Smooth muscle cell of the umbilical artery (primary cell): Measurements from ENCODE around the gene AURKB. TPM values are rescaled to one million over a fixed set of nuclear protein-coding genes. Genes with fewer than 3 reads are reported as not detected.

Experiments
- total RNA-seq: library from RNA; depleted of rRNA; stranded (reverse); fragments of >200 nt; gene quantifications from 2 replicates; pipeline ENCODE4 v1.2.3, GENCODE V29; 2014

AURKB gene
- 1.5 and 16.7 TPM in 2 replicates for total RNA-seq

GRCh38 chr17:8209907-8210760 lies at the start of gene AURKB:
Gene AURKB, minus strand, starts transcription at chr17:8210575. Its CDS starts 351 bp downstream, at chr17:8210224.

GRCh38 chr17:8248751-8249607 lies 38.6 kb upstream of the AURKB start, which contains the start of gene PFAS:
Gene PFAS, plus strand, starts transcription at chr17:8249289. Its CDS starts 4,649 bp downstream, at chr17:8253938.

GRCh38 chr17:8189711-8190477 lies 20.5 kb downstream of the AURKB start, which contains the start of gene BORCS6:
Gene BORCS6, minus strand, starts transcription at chr17:8190180. Its CDS starts 40 bp downstream, at chr17:8190140.

GRCh38 chr17:8176197-8176940 lies 34.0 kb downstream of the AURKB start, which contains the start of gene TMEM107:
Gene TMEM107, minus strand, starts transcription at chr17:8176380. Its CDS starts 94 bp downstream, at chr17:8176286.

GRCh38 chr17:8162233-8162996 lies 48.0 kb downstream of the AURKB start, which contains the start of gene VAMP2:
Gene VAMP2, minus strand, starts transcription at chr17:8162948. Its CDS starts 69 bp downstream, at chr17:8162879.

Other genes starting within 250 kb of the AURKB start
- gene GUCY2D, start 208.0 kb downstream of the AURKB start, total RNA-seq, result under 0.01 TPM in 1 of 2 replicates, not detected in the other
- gene ALOX15B, start 171.5 kb downstream of the AURKB start, total RNA-seq, result not detected in 2 replicates
- gene ALOX12B, start 122.9 kb downstream of the AURKB start, total RNA-seq, result not detected in 2 replicates
- gene ALOXE3, start 92.1 kb downstream of the AURKB start, total RNA-seq, result not detected in 2 replicates
- gene HES7, start 86.5 kb downstream of the AURKB start, total RNA-seq, result not detected in 2 replicates
- gene PER1, start 58.2 kb downstream of the AURKB start, total RNA-seq, result 3.0 and 11.3 TPM in 2 replicates
- gene VAMP2, start 47.6 kb downstream of the AURKB start, total RNA-seq, result 5.9 and 8.2 TPM in 2 replicates
- 14.6 and 26.1 TPM in 2 replicates for gene TMEM107, start 34.2 kb downstream of the AURKB start, total RNA-seq
- gene BORCS6, start 20.4 kb downstream of the AURKB start, total RNA-seq, result 6.4 and 7.1 TPM in 2 replicates
- 2.7 and 3.4 TPM in 2 replicates for gene CTC1, start 37.5 kb upstream of the AURKB start, total RNA-seq
- 14.3 and 26.4 TPM in 2 replicates for gene PFAS, start 38.7 kb upstream of the AURKB start, total RNA-seq
- 5.0 and 5.9 TPM in 2 replicates for gene RANGRF, start 78.1 kb upstream of the AURKB start, total RNA-seq
- 0.59 and 0.65 TPM in 2 replicates for gene SLC25A35, start 84.8 kb upstream of the AURKB start, total RNA-seq
- under 0.01 TPM in 1 of 2 replicates, not detected in the other for gene ARHGEF15, start 99.7 kb upstream of the AURKB start, total RNA-seq
- gene ODF4, start 129.3 kb upstream of the AURKB start, total RNA-seq, result not detected in 2 replicates
- gene RPL26, start 172.6 kb upstream of the AURKB start, total RNA-seq, result 1,578 and 4,116 TPM in 2 replicates
- not detected in 2 replicates for gene RNF222, start 187.3 kb upstream of the AURKB start, total RNA-seq
- 50.5 and 89.8 TPM in 2 replicates for gene NDEL1, start 225.3 kb upstream of the AURKB start, total RNA-seq